Trophoblast cell (in vitro differentiated cells and primary cell): ENCODE results near the gene PDIK1L.
"Not testable (repeated sequence)": the region's sequence is repeated elsewhere in the genome, so short reads cannot be mapped to it uniquely, and the experiment has no call there.

Source experiments
- DNase-seq, 2 donors: peaks; one replicate each; pipeline ENCODE4 v3.0.0-alpha.2; 2016
- H2AFZ ChIP-seq: 2 replicates; pipeline ENCODE4 v1.6.1; 2013; ENCODE audit warnings: low read length, moderate library complexity, mild to moderate bottlenecking; ENCODE audit not compliant: insufficient read depth, poor library complexity
- H2AK5ac ChIP-seq: 2 replicates; pipeline ENCODE4 v1.6.1; 2013; ENCODE audit warnings: mild to moderate bottlenecking, low read length
- H2BK120ac ChIP-seq: 2 replicates; pipeline ENCODE4 v1.6.1; 2013; ENCODE audit warnings: low read length, mild to moderate bottlenecking, moderate library complexity; ENCODE audit not compliant: insufficient read depth, poor library complexity
- H2BK12ac ChIP-seq: 2 replicates; pipeline ENCODE4 v1.6.1; 2013; ENCODE audit warnings: mild to moderate bottlenecking, low read length, moderate library complexity
- H2BK5ac ChIP-seq: 2 replicates; pipeline ENCODE4 v1.6.1; 2013; ENCODE audit warnings: low read length, low read depth, moderate library complexity, mild to moderate bottlenecking; ENCODE audit not compliant: poor library complexity
- H3K14ac ChIP-seq: 2 replicates; pipeline ENCODE4 v1.6.1; 2013; ENCODE audit warnings: mild to moderate bottlenecking, low read length
- H3K18ac ChIP-seq: 2 replicates; pipeline ENCODE4 v1.6.1; 2013; ENCODE audit warnings: mild to moderate bottlenecking, low read length
- H3K23ac ChIP-seq: 2 replicates; pipeline ENCODE4 v1.6.1; 2013; ENCODE audit warnings: low read length
- H3K27ac ChIP-seq: 2 replicates; pipeline ENCODE4 v1.5.1; 2013; ENCODE audit warnings: low read depth, mild to moderate bottlenecking, inconsistent platforms, low read length, moderate library complexity
- H3K27me3 ChIP-seq: 2 replicates; pipeline ENCODE4 v1.6.1; 2013; ENCODE audit warnings: inconsistent platforms, mild to moderate bottlenecking, low read length, moderate library complexity; ENCODE audit not compliant: insufficient read depth
- H3K36me3 ChIP-seq, 2 experiments: 1 replicate in 1 of 2; 2 replicates in 1 of 2; pipeline ENCODE4 v1.6.1; 2013; ENCODE audit warnings: low read length in 2 of 2, mild to moderate bottlenecking in 2 of 2, moderate library complexity in 1 of 2; ENCODE audit not compliant: insufficient read depth in 2 of 2, control insufficient read depth in 1 of 2
- H3K4ac ChIP-seq: 2 replicates; pipeline ENCODE4 v1.6.1; 2013; ENCODE audit warnings: low read depth, mild to moderate bottlenecking, low read length, moderate library complexity
- H3K4me1 ChIP-seq, 2 experiments: 1 replicate in 1 of 2; 2 replicates in 1 of 2; pipeline ENCODE4 v1.6.1; 2013; ENCODE audit warnings: low read length in 2 of 2, mild to moderate bottlenecking in 2 of 2, moderate library complexity in 1 of 2; ENCODE audit not compliant: insufficient read depth in 2 of 2, control insufficient read depth in 1 of 2
- H3K4me2 ChIP-seq: 2 replicates; pipeline ENCODE4 v1.6.1; 2013; ENCODE audit warnings: inconsistent platforms, mild to moderate bottlenecking, low read length, moderate library complexity
- H3K4me3 ChIP-seq: 2 replicates; pipeline ENCODE4 v1.5.1; 2013; ENCODE audit warnings: mild to moderate bottlenecking, low read depth, low read length, inconsistent platforms
- H3K79me1 ChIP-seq: one replicate; pipeline ENCODE4 v1.6.1; 2013; ENCODE audit warnings: low read length
- H3K79me2 ChIP-seq: 2 replicates; pipeline ENCODE4 v1.6.1; 2013; ENCODE audit warnings: low read length, mild to moderate bottlenecking; ENCODE audit not compliant: control insufficient read depth, insufficient read depth, poor library complexity
- H3K9ac ChIP-seq: 2 replicates; pipeline ENCODE4 v1.6.1; 2013; ENCODE audit warnings: mild to moderate bottlenecking, low read length
- H3K9me3 ChIP-seq: 2 replicates; pipeline ENCODE4 v1.6.1; 2013; ENCODE audit warnings: low read depth, mild to moderate bottlenecking, control low read depth, inconsistent platforms, low read length; ENCODE audit not compliant: insufficient read depth
- H4K12ac ChIP-seq: 2 replicates; pipeline ENCODE4 v1.6.1; 2013; ENCODE audit warnings: low read depth, mild to moderate bottlenecking, low read length, moderate library complexity
- H4K8ac ChIP-seq: 2 replicates; pipeline ENCODE4 v1.6.1; 2013; ENCODE audit warnings: low read depth, mild to moderate bottlenecking, low read length, moderate library complexity
- H4K91ac ChIP-seq: one replicate; pipeline ENCODE4 v1.6.1; 2013; ENCODE audit warnings: low read depth, mild to moderate bottlenecking, low read length, moderate library complexity
- WGBS: extraction: QIAGEN DNeasy Blood & Tissue Kit; methylation state at CpG from one replicate; pipeline ENCODE4 v1.1.7; 2013; ENCODE audit warnings: missing lambda C conversion rate; ENCODE audit not compliant: insufficient read length, insufficient coverage; ENCODE audit errors: extremely low coverage; 5-methylcytosine and 5-hydroxymethylcytosine counted together

PDIK1L gene

DNA sequence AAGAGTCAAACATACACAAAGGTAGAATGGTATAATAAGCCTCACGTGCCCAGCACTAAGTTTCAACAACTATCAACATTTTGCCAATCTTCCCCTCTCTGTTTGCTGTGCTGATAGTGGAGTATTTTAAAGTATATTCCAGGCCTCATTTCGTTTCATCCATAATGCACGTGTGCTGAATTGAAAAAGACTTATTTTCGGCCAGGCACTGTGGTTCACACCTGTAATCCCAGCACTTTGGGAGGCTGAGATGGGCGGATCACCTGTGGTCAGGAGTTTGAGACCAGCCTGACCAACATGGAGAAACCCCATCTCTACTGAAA is 6.4 kb upstream of the PDIK1L start:
- H3K9ac ChIP-seq, H3K4me2 ChIP-seq, DNase-seq, H3K18ac ChIP-seq, H3K79me1 ChIP-seq, H4K91ac ChIP-seq, H3K4ac ChIP-seq, H4K8ac ChIP-seq, H3K4me1 ChIP-seq, H3K27ac ChIP-seq, H2AK5ac ChIP-seq, H3K27me3 ChIP-seq, H2BK120ac ChIP-seq, H3K36me3 ChIP-seq, H3K9me3 ChIP-seq, H3K23ac ChIP-seq, H2AFZ ChIP-seq, H3K14ac ChIP-seq, H4K12ac ChIP-seq, H3K4me3 ChIP-seq, H3K79me2 ChIP-seq, H2BK12ac ChIP-seq, H2BK5ac ChIP-seq: not testable (repeated sequence)
- no CpG with 5 or more reads among the region's 5 CpGs for WGBS

DNA sequence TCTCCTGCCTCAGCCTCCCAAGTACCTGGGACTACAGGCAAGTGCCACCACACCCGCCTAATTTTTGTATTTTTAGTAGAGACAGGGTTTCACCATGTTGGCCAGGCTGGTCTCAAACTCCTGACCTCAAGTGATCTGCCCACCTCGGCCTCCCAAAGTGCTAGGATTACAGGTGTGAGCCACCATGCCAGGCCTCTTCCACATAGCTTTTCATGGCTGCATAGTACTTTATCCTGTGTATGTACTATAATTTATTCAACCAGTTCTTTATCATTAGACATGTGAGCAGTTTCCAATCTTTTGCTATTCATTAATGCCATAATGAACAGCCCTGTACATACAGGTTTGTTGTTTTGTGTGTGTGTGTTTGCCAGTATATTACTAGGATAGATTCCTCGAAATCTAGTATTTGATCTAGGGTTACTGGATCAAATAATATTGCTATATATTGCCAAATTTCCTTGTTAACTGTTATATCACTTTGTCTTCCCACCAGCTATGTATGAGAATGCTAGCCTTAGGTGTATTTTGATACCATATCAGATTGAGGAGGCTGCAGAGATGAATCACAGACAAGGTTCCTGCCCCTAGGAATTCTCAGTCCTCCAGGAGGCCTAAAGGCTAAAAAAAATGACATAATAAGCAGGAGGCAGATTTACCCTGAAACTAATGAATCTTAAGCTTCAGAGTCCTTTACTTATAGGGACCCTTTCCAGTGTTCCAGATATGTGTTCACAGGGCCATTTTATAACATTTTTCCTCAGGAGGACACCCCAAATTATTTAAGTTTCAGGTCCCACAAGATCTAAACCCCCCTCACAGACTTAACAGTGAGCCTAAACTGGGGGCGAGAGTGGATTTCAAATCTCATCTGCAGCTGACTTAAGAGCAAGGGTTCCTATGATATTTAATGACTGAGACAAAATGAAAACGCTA is 2.1 kb upstream of the PDIK1L start:
- H2AFZ ChIP-seq, result no peak overlapping the region
- H3K4me1 ChIP-seq, result peaks cover 3 to 5% of the 10 kb centered on the region in 2 experiments
- H3K79me2 ChIP-seq, result peaks cover 5% of the 10 kb centered on the region
- peaks cover 0 to 2% of the 10 kb centered on the region in 2 experiments for H3K36me3 ChIP-seq
- DNase-seq, result peak; percentile 57 to 82
- no peak overlapping the region for H4K12ac ChIP-seq
- no peak overlapping the region for H3K9ac ChIP-seq
- H3K4me2 ChIP-seq, result no peak overlapping the region
- peaks cover 2% of the 10 kb centered on the region for H3K9me3 ChIP-seq
- H2BK5ac ChIP-seq, result no peak overlapping the region
- H3K14ac ChIP-seq, result no peak overlapping the region
- H3K18ac ChIP-seq, result no peak overlapping the region
- H3K23ac ChIP-seq, result no peak overlapping the region
- H2BK120ac ChIP-seq, result no peak overlapping the region
- H3K27me3 ChIP-seq, result no peaks in the 10 kb centered on the region
- H2AK5ac ChIP-seq, result no peak overlapping the region
- H2BK12ac ChIP-seq, result no peak overlapping the region
- no CpG with 5 or more reads among the region's 5 CpGs for WGBS
- H3K4me3 ChIP-seq, result no peak overlapping the region
- H4K8ac ChIP-seq, result no peak overlapping the region
- H4K91ac ChIP-seq, result no peak overlapping the region
- peaks cover 9% of the 10 kb centered on the region for H3K79me1 ChIP-seq
- no peak overlapping the region for H3K4ac ChIP-seq
- H3K27ac ChIP-seq, result no peak overlapping the region

DNA sequence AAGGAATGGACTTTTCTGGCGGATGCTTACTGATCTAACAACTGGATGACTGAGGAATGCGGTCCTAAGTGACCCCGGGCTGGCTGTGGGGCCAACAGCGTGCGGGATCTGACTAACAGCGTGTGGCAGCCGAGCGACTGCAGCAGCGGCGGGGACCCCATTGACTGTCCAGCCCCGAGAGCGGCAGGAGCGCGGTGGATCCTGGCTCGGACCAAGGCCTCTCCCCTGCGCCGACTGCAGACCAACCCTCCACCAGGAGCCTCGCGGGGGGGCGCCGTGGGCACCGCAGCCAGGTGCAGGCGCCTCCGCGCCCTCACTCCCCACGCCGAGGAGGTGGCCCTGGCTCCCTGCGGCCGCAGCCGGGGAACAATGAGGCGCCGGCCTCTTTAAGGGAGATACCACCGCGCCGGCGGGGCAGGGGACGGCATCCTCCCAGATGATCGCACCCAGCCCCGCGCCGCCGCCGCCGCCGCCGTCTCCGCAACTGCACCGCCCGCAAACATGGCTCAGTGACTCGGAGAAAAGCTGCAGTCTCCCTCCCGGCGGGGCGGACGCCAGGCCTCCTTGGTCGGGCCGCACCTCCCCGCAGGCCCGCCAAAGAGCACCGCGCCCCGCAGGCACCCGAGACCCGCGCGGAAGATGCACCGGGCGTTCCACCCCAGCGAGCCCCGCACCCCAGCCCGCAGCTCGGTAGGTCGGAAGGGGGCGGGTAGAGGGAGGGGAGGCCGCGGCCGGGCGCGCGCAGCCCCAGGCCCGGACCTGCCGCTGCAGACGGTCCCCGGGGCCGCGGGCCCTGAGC is 694 bp upstream of the PDIK1L start:
- Histone ChIP-seq H3K27me3 (no peaks in the 10 kb centered on the region), H3K4me3 (peak overlapping the region; percentile 95), H2BK120ac (peak overlapping the region; percentile 64), H3K79me2 (peaks cover 5% of the 10 kb centered on the region), H3K36me3 (peaks cover 0 to 2% of the 10 kb centered on the region in 2 experiments), H3K4me1 (peaks cover 3 to 5% of the 10 kb centered on the region in 2 experiments), H2AK5ac (no peak overlapping the region), H2BK12ac (no peak overlapping the region), H3K9me3 (peaks cover 2% of the 10 kb centered on the region), H4K8ac (peak overlapping the region; percentile 91), H3K79me1 (peaks cover 9% of the 10 kb centered on the region), H2BK5ac (peak overlapping the region; percentile 53), H3K27ac (peak overlapping the region; percentile 88), H3K23ac (no peak overlapping the region), H3K4ac (no peak overlapping the region), H3K9ac (peak overlapping the region; percentile 91), H3K4me2 (peak overlapping the region; percentile 89), H4K12ac (peak overlapping the region; percentile 85), H3K14ac (peak overlapping the region; percentile 90), H4K91ac (peak overlapping the region; percentile 85), H3K18ac (peak overlapping the region; percentile 88), H2AFZ (peak overlapping the region; percentile 85)
- no CpG with 5 or more reads among the region's 85 CpGs for WGBS
- DNase-seq, result peak; percentile 34 to 65

DNA sequence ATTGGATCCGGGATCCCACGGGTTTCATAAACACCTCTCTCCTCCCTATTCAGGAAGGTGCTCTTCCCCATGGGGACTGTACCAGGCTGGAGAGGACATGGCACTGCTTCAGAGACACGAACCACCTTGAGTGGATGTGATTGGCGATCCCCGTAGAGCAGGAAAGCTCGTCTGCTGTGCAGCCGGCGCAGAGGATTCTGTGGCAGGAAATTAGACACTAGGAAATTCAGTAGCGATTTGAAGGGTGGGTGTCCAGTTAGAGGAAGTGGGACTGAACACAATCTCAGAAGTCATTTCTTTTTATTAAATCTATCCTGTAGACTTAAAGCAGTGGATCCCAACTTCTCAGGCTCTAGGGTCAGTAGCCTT is 767 bp downstream of the PDIK1L start:
- Histone ChIP-seq H4K8ac (no peak overlapping the region), H3K23ac (no peak overlapping the region), H3K4me1 (peaks cover 3 to 5% of the 10 kb centered on the region in 2 experiments), H2BK120ac (no peak overlapping the region), H2AK5ac (no peak overlapping the region), H3K27ac (no peak overlapping the region), H2AFZ (peak overlapping the region; percentile 93), H3K79me1 (peaks cover 9% of the 10 kb centered on the region), H3K27me3 (no peaks in the 10 kb centered on the region), H2BK5ac (no peak overlapping the region), H3K9ac (peak overlapping the region; percentile 11), H3K14ac (no peak overlapping the region), H3K18ac (no peak overlapping the region), H4K91ac (no peak overlapping the region), H3K36me3 (peaks cover 3 to 4% of the 10 kb centered on the region in 2 experiments), H4K12ac (no peak overlapping the region), H3K4me2 (peak overlapping the region; percentile 89), H3K79me2 (peaks cover 5% of the 10 kb centered on the region), H3K4ac (no peak overlapping the region), H3K4me3 (peak overlapping the region; percentile 95), H2BK12ac (no peak overlapping the region), H3K9me3 (peaks cover 2% of the 10 kb centered on the region)
- no CpG with 5 or more reads among the region's 9 CpGs for WGBS
- no peak for DNase-seq
